Mucosa of descending colon (tissue), 3 donors: Measurements from ENCODE around the gene SFTPA2. TPM values are rescaled to one million over a fixed set of nuclear protein-coding genes. Genes with fewer than 3 reads are reported as not detected.
"Not testable (repeated sequence)": the region's sequence is repeated elsewhere in the genome, so short reads cannot be mapped to it uniquely, and the experiment has no call there.

Source experiments
- ATAC-seq: fragments of 200-7000 bp; cut with Tn5 transposase; one replicate; pipeline ENCODE4 v1.9.1; 2020; ENCODE audit warnings: mild to moderate bottlenecking, moderate library complexity
- DNase-seq, 3 donors: peaks; one replicate each; pipeline ENCODE4 v3.0.0-alpha.2; 2020
- H3K36me3 ChIP-seq: fragments of 200-600 bp; one replicate; pipeline ENCODE4 v1.8.0; 2021; ENCODE audit warnings: low read depth, mild to moderate bottlenecking
- H3K4me1 ChIP-seq: fragments of 200-600 bp; one replicate; pipeline ENCODE4 v1.8.0; 2021; ENCODE audit warnings: low read depth, mild to moderate bottlenecking
- H3K4me3 ChIP-seq: fragments of 200-600 bp; one replicate; pipeline ENCODE4 v1.8.0; 2021; ENCODE audit warnings: mild to moderate bottlenecking
- H3K9me3 ChIP-seq: fragments of 200-600 bp; one replicate; pipeline ENCODE4 v1.8.0; 2021; ENCODE audit warnings: mild to moderate bottlenecking
- intact Hi-C, 2 donors: fragments of 100-400 bp; cut with DNase I in 1 of 2; cut with micrococcal nuclease in 1 of 2; formaldehyde crosslinking; loops; one replicate each; pipeline versions ENCODE4 v1.11.0 to v1.11.1; 2022; cut with DNase I, micrococcal nuclease
- total RNA-seq, 3 donors: library from RNA; stranded (reverse); fragmentation: NEBNext Ultra II Directional in 2 of 3; extraction: Animal tissue kit (Norgen Biotek cat#: 25700) in 2 of 3; gene quantifications; one replicate each; pipeline versions ENCODE4 v1.2.1 to v1.2.4, GENCODE V29; 2021 to 2023
- TF ChIP-seq, protein P1 (sequence below): fragments of 200-600 bp; IDR thresholded peaks from one replicate; pipeline ENCODE4 v1.8.0; 2022; ENCODE audit warnings: antibody characterized with exemption, mild to moderate bottlenecking
- donor health status: DM: no; HTN: no; CAD: no; lungs with moderate emphysema.
- donor health status: DM: no; HTN: no; CAD: no.
- donor health status: DM: no; HTN: yes; CAD: no.

The SFTPA2 gene
- total RNA-seq, 3 donors from 2014 or later, result 1.0 to 8.2 (median 2.8) TPM

- peaks cover 5% of the 10 kb centered on the region for H3K9me3 ChIP-seq
- intact Hi-C loops, result no loop called here
- no peaks in the 10 kb centered on the region for H3K4me1 ChIP-seq
- no peaks in the 10 kb centered on the region for H3K36me3 ChIP-seq
- no peak for DNase-seq
- no peak for ATAC-seq
- no peak overlapping the region for H3K4me3 ChIP-seq
- TF ChIP-seq, protein P1, sequence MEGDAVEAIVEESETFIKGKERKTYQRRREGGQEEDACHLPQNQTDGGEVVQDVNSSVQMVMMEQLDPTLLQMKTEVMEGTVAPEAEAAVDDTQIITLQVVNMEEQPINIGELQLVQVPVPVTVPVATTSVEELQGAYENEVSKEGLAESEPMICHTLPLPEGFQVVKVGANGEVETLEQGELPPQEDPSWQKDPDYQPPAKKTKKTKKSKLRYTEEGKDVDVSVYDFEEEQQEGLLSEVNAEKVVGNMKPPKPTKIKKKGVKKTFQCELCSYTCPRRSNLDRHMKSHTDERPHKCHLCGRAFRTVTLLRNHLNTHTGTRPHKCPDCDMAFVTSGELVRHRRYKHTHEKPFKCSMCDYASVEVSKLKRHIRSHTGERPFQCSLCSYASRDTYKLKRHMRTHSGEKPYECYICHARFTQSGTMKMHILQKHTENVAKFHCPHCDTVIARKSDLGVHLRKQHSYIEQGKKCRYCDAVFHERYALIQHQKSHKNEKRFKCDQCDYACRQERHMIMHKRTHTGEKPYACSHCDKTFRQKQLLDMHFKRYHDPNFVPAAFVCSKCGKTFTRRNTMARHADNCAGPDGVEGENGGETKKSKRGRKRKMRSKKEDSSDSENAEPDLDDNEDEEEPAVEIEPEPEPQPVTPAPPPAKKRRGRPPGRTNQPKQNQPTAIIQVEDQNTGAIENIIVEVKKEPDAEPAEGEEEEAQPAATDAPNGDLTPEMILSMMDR, result no peak
Measured at GRCh38 chr10:79601939-79602338, 41.7 kb upstream of the SFTPA2 start.

DNA sequence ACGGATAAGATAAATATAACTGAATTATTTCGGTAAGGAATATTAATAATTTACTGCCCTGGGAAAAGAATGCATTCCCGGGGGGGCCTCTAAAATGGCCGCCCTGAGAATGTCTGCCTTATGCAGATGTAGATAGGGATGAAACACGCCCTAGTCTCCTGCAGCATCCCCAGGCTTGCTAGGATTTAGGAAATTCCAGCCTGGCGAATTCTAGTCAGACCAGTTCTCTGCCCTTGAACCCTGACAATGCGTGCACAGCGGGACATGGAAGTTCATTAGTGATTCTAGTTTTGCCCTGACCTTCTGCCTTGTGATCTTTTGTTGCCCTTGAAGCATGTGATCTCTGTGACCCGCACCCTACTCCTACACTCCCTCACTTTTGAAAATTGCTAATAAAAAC is 39.4 kb upstream of the SFTPA2 start:
- intact Hi-C loops, H3K4me1 ChIP-seq, ATAC-seq, H3K9me3 ChIP-seq, DNase-seq, H3K36me3 ChIP-seq, H3K4me3 ChIP-seq: not testable (repeated sequence)

DNA sequence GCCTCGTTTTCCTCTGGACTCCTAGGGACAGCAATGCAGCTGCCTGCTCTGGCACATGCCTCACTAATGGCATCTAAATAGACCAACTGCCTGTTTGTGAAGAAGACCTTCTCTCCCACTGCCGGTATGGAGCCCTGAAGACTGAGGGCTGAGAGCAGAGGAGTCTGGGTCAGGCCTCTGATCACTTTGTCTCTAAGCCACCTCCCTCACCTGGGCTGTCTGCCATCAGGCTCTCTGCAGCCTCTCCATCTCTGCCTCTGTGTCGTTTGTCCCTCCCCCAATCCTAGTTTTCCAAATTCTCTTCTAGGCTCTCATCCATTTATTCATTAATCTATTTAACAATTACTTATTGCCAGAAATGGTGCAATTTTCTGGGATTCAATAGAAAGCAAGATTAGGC is 35.3 kb upstream of the SFTPA2 start:
- H3K36me3 ChIP-seq, result no peaks in the 10 kb centered on the region
- DNase-seq, result no peak
- TF ChIP-seq, protein P1, result no peak
- intact Hi-C loops, result no loop called here
- H3K4me1 ChIP-seq, result no peaks in the 10 kb centered on the region
- no peak for ATAC-seq
- peaks cover 5% of the 10 kb centered on the region for H3K9me3 ChIP-seq
- no peak overlapping the region for H3K4me3 ChIP-seq

DNA sequence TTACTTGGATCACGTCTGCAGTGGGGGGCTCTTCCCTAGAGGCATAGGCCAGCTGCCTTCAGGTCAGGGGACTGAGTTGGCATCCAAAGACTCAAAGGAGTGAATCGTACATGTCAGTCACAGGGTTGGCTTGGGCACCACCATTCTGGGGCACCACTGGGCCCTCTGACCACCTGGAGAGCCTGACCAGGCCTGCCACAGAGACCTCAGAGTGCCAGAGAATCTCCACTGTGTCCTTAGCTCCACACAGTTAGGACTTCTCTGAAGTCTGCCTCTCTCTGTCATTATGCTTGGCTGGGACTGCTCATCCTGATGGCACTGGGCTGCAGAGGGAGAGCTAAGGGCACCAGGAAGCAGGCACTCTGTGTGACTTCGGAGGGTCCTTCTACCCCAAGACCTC is 34.4 kb upstream of the SFTPA2 start:
- H3K9me3 ChIP-seq, DNase-seq, H3K4me3 ChIP-seq, H3K4me1 ChIP-seq, intact Hi-C loops, H3K36me3 ChIP-seq, ATAC-seq: not testable (repeated sequence)

DNA sequence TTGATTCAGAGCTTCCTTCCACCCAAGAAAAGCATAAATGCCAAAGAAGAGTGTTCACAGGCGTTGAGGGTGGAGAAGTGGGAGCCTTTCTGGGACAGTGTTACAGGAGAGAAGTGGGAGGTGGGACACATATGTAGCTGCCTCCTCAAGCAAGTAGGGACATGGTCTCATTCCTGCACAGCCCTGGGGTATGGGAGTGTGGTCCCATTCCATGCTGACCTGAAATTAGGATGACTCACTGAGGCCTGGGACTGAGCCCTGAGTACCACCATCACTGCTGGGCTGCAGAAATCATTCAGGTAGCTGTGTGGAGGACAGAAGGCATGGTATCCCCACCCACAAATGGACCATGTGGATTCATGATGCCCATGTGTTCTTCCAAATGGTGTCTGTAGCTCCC is 33.2 kb upstream of the SFTPA2 start:
- ATAC-seq, result no peak

DNA sequence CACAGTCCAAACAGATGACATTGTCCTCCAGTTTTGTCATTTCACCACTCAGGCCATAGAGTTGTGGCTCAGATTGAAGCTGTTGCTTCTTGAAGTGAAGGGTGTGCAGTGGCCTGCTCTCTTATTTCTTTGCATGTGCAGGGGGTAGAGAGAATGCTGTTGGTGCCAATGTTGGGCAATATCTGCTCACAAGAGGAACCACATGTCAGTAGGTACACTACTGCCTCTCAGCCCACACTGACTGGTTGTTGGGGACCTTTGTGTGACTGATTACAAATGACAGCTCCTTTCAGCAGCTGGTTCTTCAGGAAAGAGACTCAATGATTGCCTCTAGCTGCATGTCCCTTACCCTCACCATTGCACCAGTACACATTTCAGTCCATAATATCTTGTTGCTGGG is 28.6 kb upstream of the SFTPA2 start:
- no peaks in the 10 kb centered on the region for H3K4me1 ChIP-seq
- DNase-seq, result no peak
- TF ChIP-seq, protein P1, result no peak
- H3K4me3 ChIP-seq, result no peak overlapping the region
- no peaks in the 10 kb centered on the region for H3K9me3 ChIP-seq
- intact Hi-C loops, result no loop called here
- no peak for ATAC-seq
- no peaks in the 10 kb centered on the region for H3K36me3 ChIP-seq

More for the DNA sequence above, 33.2 kb upstream of the SFTPA2 start:
- H3K36me3 ChIP-seq, result no peaks in the 10 kb centered on the region
- no peaks in the 10 kb centered on the region for H3K4me1 ChIP-seq
- intact Hi-C loops, result no loop called here
- H3K4me3 ChIP-seq, result no peak overlapping the region
- DNase-seq, result no peak
- TF ChIP-seq, protein P1, result no peak
- peaks cover 5% of the 10 kb centered on the region for H3K9me3 ChIP-seq

- DNase-seq, result no peak
Measured at GRCh38 chr10:79586933-79587332, 26.7 kb upstream of the SFTPA2 start.

More at GRCh38 chr10:79586933-79587332, 26.7 kb upstream of the SFTPA2 start:
- no peak overlapping the region for H3K4me3 ChIP-seq
- H3K9me3 ChIP-seq, result no peaks in the 10 kb centered on the region
- TF ChIP-seq, protein P1, result no peak
- H3K4me1 ChIP-seq, result no peaks in the 10 kb centered on the region
- no peak for ATAC-seq
- intact Hi-C loops, result no loop called here
- no peaks in the 10 kb centered on the region for H3K36me3 ChIP-seq
